ENCODE results near the gene MAD2L1BP. TPM values are rescaled to one million over a fixed set of nuclear protein-coding genes. Genes with fewer than 3 reads are reported as not detected.

Gene MAD2L1BP
- total RNA-seq, 1 donor from 2014 or later, result 31.8 TPM

DNA sequence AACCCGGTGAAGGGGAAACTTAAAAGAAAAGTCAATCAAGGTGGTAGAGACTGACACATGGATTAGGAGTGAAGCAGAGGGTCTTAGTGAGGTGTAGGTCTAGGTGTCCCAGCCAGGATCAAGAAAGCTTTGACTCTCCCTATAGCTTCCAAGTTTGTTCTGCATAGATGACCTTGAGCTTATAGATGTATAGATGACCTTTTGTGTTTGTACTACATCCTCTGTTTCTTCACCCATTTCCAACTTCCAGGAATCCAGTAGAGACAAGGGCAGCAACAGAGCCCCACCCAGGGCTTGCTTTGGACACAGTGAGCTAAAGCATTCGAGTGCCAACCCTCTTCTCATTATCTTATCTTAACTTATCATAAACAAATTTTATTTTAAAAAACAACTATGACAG lies 53.8 kb downstream of the MAD2L1BP start:
- no peak for DNase-seq (ENCODE audit: low spot score, unreplicated experiment)
- Mint-ChIP-seq H3K9me3 (ENCODE audit: low read depth) (no peaks in the 10 kb centered on the region), H3K36me3 (ENCODE audit: insufficient read depth) (no peaks in the 10 kb centered on the region), H3K27me3 (no peaks in the 10 kb centered on the region), H3K4me1 (ENCODE audit: low read depth) (peaks cover 14% of the 10 kb centered on the region), H3K4me3 (ENCODE audit: low read depth) (no peak overlapping the region), H3K27ac (no peak overlapping the region)
- TF ChIP-seq, protein P1, sequence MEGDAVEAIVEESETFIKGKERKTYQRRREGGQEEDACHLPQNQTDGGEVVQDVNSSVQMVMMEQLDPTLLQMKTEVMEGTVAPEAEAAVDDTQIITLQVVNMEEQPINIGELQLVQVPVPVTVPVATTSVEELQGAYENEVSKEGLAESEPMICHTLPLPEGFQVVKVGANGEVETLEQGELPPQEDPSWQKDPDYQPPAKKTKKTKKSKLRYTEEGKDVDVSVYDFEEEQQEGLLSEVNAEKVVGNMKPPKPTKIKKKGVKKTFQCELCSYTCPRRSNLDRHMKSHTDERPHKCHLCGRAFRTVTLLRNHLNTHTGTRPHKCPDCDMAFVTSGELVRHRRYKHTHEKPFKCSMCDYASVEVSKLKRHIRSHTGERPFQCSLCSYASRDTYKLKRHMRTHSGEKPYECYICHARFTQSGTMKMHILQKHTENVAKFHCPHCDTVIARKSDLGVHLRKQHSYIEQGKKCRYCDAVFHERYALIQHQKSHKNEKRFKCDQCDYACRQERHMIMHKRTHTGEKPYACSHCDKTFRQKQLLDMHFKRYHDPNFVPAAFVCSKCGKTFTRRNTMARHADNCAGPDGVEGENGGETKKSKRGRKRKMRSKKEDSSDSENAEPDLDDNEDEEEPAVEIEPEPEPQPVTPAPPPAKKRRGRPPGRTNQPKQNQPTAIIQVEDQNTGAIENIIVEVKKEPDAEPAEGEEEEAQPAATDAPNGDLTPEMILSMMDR (IDR thresholded peaks at IDR 0.05; ENCODE audit: unreplicated experiment), result no peak

Other genes starting within 250 kb of the MAD2L1BP start
- 68.5 and 68.8 TPM in 2 replicates for gene ABCC10, start 208.3 kb upstream of the MAD2L1BP start, total RNA-seq
- gene DLK2, start 180.3 kb upstream of the MAD2L1BP start, total RNA-seq, result 0.60 and 0.73 TPM in 2 replicates
- gene TJAP1, start 158.3 kb upstream of the MAD2L1BP start, total RNA-seq, result 64.5 and 65.8 TPM in 2 replicates
- 1.5 and 1.6 TPM in 2 replicates for gene LRRC73, start 125.5 kb upstream of the MAD2L1BP start, total RNA-seq
- 121 and 136 TPM in 2 replicates for gene YIPF3, start 118.9 kb upstream of the MAD2L1BP start, total RNA-seq
- 45.4 and 47.4 TPM in 2 replicates for gene POLR1C, start 118.8 kb upstream of the MAD2L1BP start, total RNA-seq
- gene XPO5, start 59.8 kb upstream of the MAD2L1BP start, total RNA-seq, result 64.0 and 70.7 TPM in 2 replicates
- gene POLH, start 59.7 kb upstream of the MAD2L1BP start, total RNA-seq, result 14.5 and 19.6 TPM in 2 replicates
- gene GTPBP2, start 6.6 kb upstream of the MAD2L1BP start, total RNA-seq, result 83.8 and 84.1 TPM in 2 replicates
- 0.29 and 0.31 TPM in 2 replicates for gene RSPH9, start 9.2 kb downstream of the MAD2L1BP start, total RNA-seq
- 39.8 and 41.9 TPM in 2 replicates for gene MRPS18A, start 52.0 kb downstream of the MAD2L1BP start, total RNA-seq
- 243 and 267 TPM in 2 replicates for gene VEGFA, start 134.4 kb downstream of the MAD2L1BP start, total RNA-seq